Mesothelial cell of epicardium (in vitro differentiated cells): ENCODE data around the gene DIS3L. TPM values are rescaled to one million over a fixed set of nuclear protein-coding genes. Genes with fewer than 3 reads are reported as not detected.

ENCODE experiments used
- DNase-seq, 2 experiments: peaks; one replicate each; pipeline ENCODE4 v3.0.0; 2021; ENCODE audit warnings: low spot score in 2 of 2; ENCODE audit not compliant: unreplicated experiment in 2 of 2
- H3K27ac Mint-ChIP-seq: 2 replicates; pipeline ENCODE4 v1.8.0; 2021; ENCODE audit warnings: mixed read lengths
- H3K27me3 Mint-ChIP-seq: 2 replicates; pipeline ENCODE4 v1.8.0; 2021; ENCODE audit warnings: low read depth, mixed read lengths
- H3K36me3 Mint-ChIP-seq: 2 replicates; pipeline ENCODE4 v1.8.0; 2021; ENCODE audit warnings: mixed read lengths
- H3K4me1 Mint-ChIP-seq: 2 replicates; pipeline ENCODE4 v1.8.0; 2021; ENCODE audit warnings: mixed read lengths
- H3K4me3 Mint-ChIP-seq: 2 replicates; pipeline ENCODE4 v1.8.0; 2021; ENCODE audit warnings: mild to moderate bottlenecking, moderate library complexity, mixed read lengths
- H3K9me3 Mint-ChIP-seq: 2 replicates; pipeline ENCODE4 v1.8.0; 2021; ENCODE audit warnings: mixed read lengths
- CTCF ChIP-seq: fragments of 200-600 bp; sonication (generic); IDR thresholded peaks from one replicate; pipeline ENCODE4 v1.5.0; 2021; ENCODE audit warnings: antibody characterized with exemption; ENCODE audit not compliant: unreplicated experiment
- total RNA-seq: library from RNA; stranded (reverse); gene quantifications from 3 replicates; pipeline ENCODE4 v1.2.1, GENCODE V29; 2021

DIS3L gene
- total RNA-seq, 1 donor from 2014 or later, result 34.7 TPM

GRCh38 chr15:66309828-66310227 lies 16.5 kb downstream of the DIS3L start:
- Mint-ChIP-seq H3K9me3 (no peaks in the 10 kb centered on the region), H3K4me3 (no peak overlapping the region), H3K4me1 (no peaks in the 10 kb centered on the region), H3K27me3 (no peaks in the 10 kb centered on the region), H3K36me3 (peaks cover 30% of the 10 kb centered on the region), H3K27ac (no peak overlapping the region)
- no peak for TF ChIP-seq CTCF
- no peak for DNase-seq

- Mint-ChIP-seq H3K4me3 (no peak overlapping the region), H3K27ac (no peak overlapping the region), H3K36me3 (peaks cover 30% of the 10 kb centered on the region), H3K9me3 (no peaks in the 10 kb centered on the region), H3K4me1 (no peaks in the 10 kb centered on the region), H3K27me3 (no peaks in the 10 kb centered on the region)
- no peak for DNase-seq
- no peak for TF ChIP-seq CTCF
Measured at GRCh38 chr15:66310786-66311185, 17.4 kb downstream of the DIS3L start.

GRCh38 chr15:66312144-66312543 lies 18.8 kb downstream of the DIS3L start:
- no peaks in the 10 kb centered on the region for H3K4me1 Mint-ChIP-seq
- peaks cover 35% of the 10 kb centered on the region for H3K36me3 Mint-ChIP-seq
- no peak overlapping the region for H3K4me3 Mint-ChIP-seq
- H3K9me3 Mint-ChIP-seq, result no peaks in the 10 kb centered on the region
- no peak overlapping the region for H3K27ac Mint-ChIP-seq
- no peaks in the 10 kb centered on the region for H3K27me3 Mint-ChIP-seq
- TF ChIP-seq CTCF, result no peak
- no peak for DNase-seq

- Mint-ChIP-seq H3K36me3 (peaks cover 51% of the 10 kb centered on the region), H3K9me3 (no peaks in the 10 kb centered on the region), H3K27ac (no peak overlapping the region), H3K4me1 (no peaks in the 10 kb centered on the region), H3K4me3 (no peak overlapping the region), H3K27me3 (no peaks in the 10 kb centered on the region)
- no peak for DNase-seq
- no peak for TF ChIP-seq CTCF
Measured at GRCh38 chr15:66323312-66323928, 30.1 kb downstream of the DIS3L start.

GRCh38 chr15:66326051-66326450 lies 32.7 kb downstream of the DIS3L start:
- Mint-ChIP-seq H3K9me3 (no peaks in the 10 kb centered on the region), H3K4me1 (no peaks in the 10 kb centered on the region), H3K36me3 (peaks cover 43% of the 10 kb centered on the region), H3K27ac (no peak overlapping the region), H3K4me3 (no peak overlapping the region), H3K27me3 (no peaks in the 10 kb centered on the region)
- TF ChIP-seq CTCF, result no peak
- no peak for DNase-seq

- H3K4me1 Mint-ChIP-seq, result no peaks in the 10 kb centered on the region
- TF ChIP-seq CTCF, result no peak
- no peaks in the 10 kb centered on the region for H3K27me3 Mint-ChIP-seq
- no peak for DNase-seq
- H3K9me3 Mint-ChIP-seq, result no peaks in the 10 kb centered on the region
- no peak overlapping the region for H3K4me3 Mint-ChIP-seq
- peaks cover 42% of the 10 kb centered on the region for H3K36me3 Mint-ChIP-seq
- H3K27ac Mint-ChIP-seq, result no peak overlapping the region
Measured at GRCh38 chr15:66327736-66328135, 34.4 kb downstream of the DIS3L start.
